ENCODE results near the gene GARNL3.

GARNL3 gene

GRCh38 chr9:127397646-127398274, 133.2 kb downstream of the GARNL3 start:
- no peaks in the 10 kb centered on the region for H3F3A ChIP-seq (ENCODE audit: insufficient read depth, low read length)
- no peaks in the 10 kb centered on the region for H4K20me1 ChIP-seq (ENCODE audit: insufficient read depth, low read length)
- no peak for TF ChIP-seq EZH2 (IDR thresholded peaks at IDR 0.05; ENCODE audit: borderline replicate concordance, low read length)
- TF ChIP-seq CTCF (IDR thresholded peaks at IDR 0.05; ENCODE audit: low read length) = peak; percentile 47
- no peak overlapping the region for H2AFZ ChIP-seq (ENCODE audit: low read length)
- peaks cover 18% of the 10 kb centered on the region for H3K4me1 ChIP-seq (ENCODE audit: insufficient read depth, low read length, severe bottlenecking)
- H3K27ac ChIP-seq (ENCODE audit: low read depth, low read length, poor library complexity, severe bottlenecking) = no peak overlapping the region
- no peaks in the 10 kb centered on the region for H3K27me3 ChIP-seq (ENCODE audit: insufficient read depth, low read length)
- H3K9ac ChIP-seq (ENCODE audit: low read length) = peak overlapping the region; percentile 70
- peak overlapping the region; percentile 71 for H3K4me3 ChIP-seq (ENCODE audit: low read depth, low read length, poor library complexity, severe bottlenecking)
- peak overlapping the region; percentile 61 for H3K4me2 ChIP-seq (ENCODE audit: low read length)
- no peaks in the 10 kb centered on the region for H3K79me2 ChIP-seq (ENCODE audit: insufficient read depth, low read length)
- no peaks in the 10 kb centered on the region for H3K9me2 ChIP-seq (ENCODE audit: low read depth, low read length)
- H3K9me3 ChIP-seq (ENCODE audit: low read length) = no peaks in the 10 kb centered on the region
- H3K36me3 ChIP-seq (ENCODE audit: insufficient read depth, low read length) = no peaks in the 10 kb centered on the region

GRCh38 chr9:127398275-127398647, 133.7 kb downstream of the GARNL3 start:
- TF ChIP-seq EZH2 (IDR thresholded peaks at IDR 0.05; ENCODE audit: borderline replicate concordance, low read length) (no peak), CTCF (IDR thresholded peaks at IDR 0.05; ENCODE audit: low read length) (no peak)
- no peak overlapping the region for H3K27ac ChIP-seq (ENCODE audit: low read depth, low read length, poor library complexity, severe bottlenecking)
- H3K36me3 ChIP-seq (ENCODE audit: insufficient read depth, low read length) = no peaks in the 10 kb centered on the region
- H2AFZ ChIP-seq (ENCODE audit: low read length) = no peak overlapping the region
- no peaks in the 10 kb centered on the region for H3K9me2 ChIP-seq (ENCODE audit: low read depth, low read length)
- no peak overlapping the region; the same call in 1 of the 2 replicates for H3K9ac ChIP-seq (ENCODE audit: low read length)
- no peaks in the 10 kb centered on the region for H3K27me3 ChIP-seq (ENCODE audit: insufficient read depth, low read length)
- H3K4me3 ChIP-seq (ENCODE audit: low read depth, low read length, poor library complexity, severe bottlenecking) = peak overlapping the region; percentile 71
- H3K9me3 ChIP-seq (ENCODE audit: low read length) = no peaks in the 10 kb centered on the region
- H4K20me1 ChIP-seq (ENCODE audit: insufficient read depth, low read length) = no peaks in the 10 kb centered on the region
- peak overlapping the region; percentile 61 for H3K4me2 ChIP-seq (ENCODE audit: low read length)
- no peaks in the 10 kb centered on the region for H3F3A ChIP-seq (ENCODE audit: insufficient read depth, low read length)
- H3K4me1 ChIP-seq (ENCODE audit: insufficient read depth, low read length, severe bottlenecking) = peaks cover 18% of the 10 kb centered on the region
- H3K79me2 ChIP-seq (ENCODE audit: insufficient read depth, low read length) = no peaks in the 10 kb centered on the region

- H3K4me2 ChIP-seq (ENCODE audit: low read length) = no peak overlapping the region
- no peaks in the 10 kb centered on the region for H4K20me1 ChIP-seq (ENCODE audit: insufficient read depth, low read length)
- H3K27ac ChIP-seq (ENCODE audit: low read depth, low read length, poor library complexity, severe bottlenecking) = no peak overlapping the region
- no peak overlapping the region for H2AFZ ChIP-seq (ENCODE audit: low read length)
- H3K4me1 ChIP-seq (ENCODE audit: insufficient read depth, low read length, severe bottlenecking) = peaks cover 18% of the 10 kb centered on the region
- no peak overlapping the region for H3K9ac ChIP-seq (ENCODE audit: low read length)
- no peaks in the 10 kb centered on the region for H3K79me2 ChIP-seq (ENCODE audit: insufficient read depth, low read length)
- no peak overlapping the region for H3K4me3 ChIP-seq (ENCODE audit: low read depth, low read length, poor library complexity, severe bottlenecking)
- TF ChIP-seq EZH2 (IDR thresholded peaks at IDR 0.05; ENCODE audit: borderline replicate concordance, low read length) (no peak), CTCF (IDR thresholded peaks at IDR 0.05; ENCODE audit: low read length) (no peak)
- H3K9me2 ChIP-seq (ENCODE audit: low read depth, low read length) = no peaks in the 10 kb centered on the region
- H3K36me3 ChIP-seq (ENCODE audit: insufficient read depth, low read length) = no peaks in the 10 kb centered on the region
- H3K9me3 ChIP-seq (ENCODE audit: low read length) = no peaks in the 10 kb centered on the region
- no peaks in the 10 kb centered on the region for H3K27me3 ChIP-seq (ENCODE audit: insufficient read depth, low read length)
- H3F3A ChIP-seq (ENCODE audit: insufficient read depth, low read length) = no peaks in the 10 kb centered on the region
These were observed 134.3 kb downstream of the GARNL3 start for GRCh38 chr9:127398715-127399400.

Data from OCI-LY1 (cell line).